Measurements from ENCODE around the gene ADAMTS2.

GRCh38 chr5:179120951-179121666 is 224.2 kb downstream of the ADAMTS2 start:
- TF ChIP-seq CTCF (IDR thresholded peaks at IDR 0.05) (no peak), POLR2A (IDR thresholded peaks at IDR 0.05) (no peak)

Measured in lower leg skin (tissue), 3 donors.